ENCODE data around the gene TGFA.
A peak's percentile ranks its signal among the peaks of the same experiment; 100 is the strongest.

Gene TGFA

GRCh38 chr2:70508711-70509462 is 44.7 kb downstream of the TGFA start (continued):
- TF ChIP-seq ZNF416 (tag by site-specific recombination; IDR thresholded peaks at IDR 0.05) (no peak), MYNN (tag by site-specific recombination; IDR thresholded peaks at IDR 0.05; ENCODE audit: borderline replicate concordance) (no peak), ZNF560 (tag by site-specific recombination; IDR thresholded peaks at IDR 0.05; ENCODE audit: borderline replicate concordance) (no peak)

GRCh38 chr2:70505613-70506391 is 47.8 kb downstream of the TGFA start:
- H3K9me3 ChIP-seq (ENCODE audit: control insufficient read depth, insufficient read depth, low read depth, low read length): no peaks in the 10 kb centered on the region
- no peak overlapping the region for H3K27ac ChIP-seq (ENCODE audit: extremely low read depth, low read depth, low read length)
- no peak overlapping the region for H3K4me3 ChIP-seq (ENCODE audit: low read depth, low read length)
- ChIA-PET POLR2A (no interaction called here), CTCF (interaction anchor here (0.6 kb wide), 1 partner anchor 1086 kb away, joined by 3 read pairs; no protein-coding TSS in a partner anchor)
- H3K4me1 ChIP-seq (ENCODE audit: control insufficient read depth, insufficient read depth, low read length): no peaks in the 10 kb centered on the region; the same call in 1 of the 2 replicates
- TF ChIP-seq ZNF26 (tag by site-specific recombination; IDR thresholded peaks at IDR 0.05): peak; percentile 60; the same call in 1 of the 2 replicates
- no peak for TF ChIP-seq ZNF221 (tag by site-specific recombination; IDR thresholded peaks at IDR 0.05; ENCODE audit: borderline replicate concordance)
- TF ChIP-seq PRDM1 (tag by site-specific recombination; IDR thresholded peaks at IDR 0.05): peak; percentile 57
- H3K36me3 ChIP-seq (ENCODE audit: control insufficient read depth in 2 of 2, insufficient read depth in 1 of 2, low read length in 2 of 2): no peaks in the 10 kb centered on the region

- no peak overlapping the region for H3K4me3 ChIP-seq (ENCODE audit: low read depth, low read length)
- CTCF ChIA-PET: interaction anchor here (1.0 kb wide), 2 partner anchors 11 to 164 kb away, joined by 3 to 4 read pairs; no protein-coding TSS in a partner anchor
- H3K36me3 ChIP-seq (ENCODE audit: control insufficient read depth in 2 of 2, insufficient read depth in 1 of 2, low read length in 2 of 2): no peaks in the 10 kb centered on the region
- POLR2A ChIA-PET: no interaction called here
- H3K9me3 ChIP-seq (ENCODE audit: control insufficient read depth, insufficient read depth, low read depth, low read length): no peaks in the 10 kb centered on the region
- no peak overlapping the region for H3K27ac ChIP-seq (ENCODE audit: extremely low read depth, low read depth, low read length)
- TF ChIP-seq ZNF514 (tag by site-specific recombination; IDR thresholded peaks at IDR 0.05): no peak
- TF ChIP-seq ZNF280D (tag by site-specific recombination; IDR thresholded peaks at IDR 0.05): no peak
- no peak for TF ChIP-seq ZNF623 (tag by site-specific recombination; IDR thresholded peaks at IDR 0.05)
- TF ChIP-seq ZNF146 (tag by site-specific recombination; IDR thresholded peaks at IDR 0.05): no peak
- TF ChIP-seq ZNF133 (tag by site-specific recombination; IDR thresholded peaks at IDR 0.05): no peak
- no peak for TF ChIP-seq ZFP69B (tag by site-specific recombination; IDR thresholded peaks at IDR 0.05)
- no peak for TF ChIP-seq ZNF692 (tag by site-specific recombination; IDR thresholded peaks at IDR 0.05)
- TF ChIP-seq ZNF335 (tag by site-specific recombination; conservative IDR thresholded peaks at IDR 0.05): no peak
- TF ChIP-seq ZNF747 (tag by site-specific recombination; IDR thresholded peaks at IDR 0.05): no peak
- no peak for TF ChIP-seq ZNF704 (tag by site-specific recombination; IDR thresholded peaks at IDR 0.05)
- TF ChIP-seq ZNF626 (tag by site-specific recombination; IDR thresholded peaks at IDR 0.05): no peak
- no peaks in the 10 kb centered on the region; the same call in 1 of the 2 replicates for H3K4me1 ChIP-seq (ENCODE audit: control insufficient read depth, insufficient read depth, low read length)
These were observed 48.9 kb downstream of the TGFA start for GRCh38 chr2:70504750-70505149.

Data from HEK293 (cell line).